ENCODE data around the gene GRAMD2B.

DNA sequence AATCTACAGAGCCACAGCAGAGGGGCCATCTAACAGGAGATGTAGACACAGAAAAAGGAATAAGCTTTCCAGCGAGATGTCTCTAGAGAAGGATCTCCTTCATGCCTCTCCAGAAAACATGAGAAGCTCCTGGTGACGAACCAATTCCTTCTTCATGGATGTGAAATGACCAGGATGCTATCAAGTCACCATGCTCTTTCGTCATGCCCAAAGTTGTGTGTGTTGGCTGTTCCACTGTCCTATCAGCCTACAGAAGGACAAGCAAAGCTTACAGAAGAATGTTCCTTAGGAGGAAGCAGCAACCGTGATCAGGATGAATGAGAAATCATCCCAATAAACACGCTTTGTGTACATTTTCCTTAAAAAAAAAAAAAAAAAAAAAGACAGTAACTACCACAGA lies 117.4 kb downstream of the GRAMD2B start:
- TF ChIP-seq, protein P1, sequence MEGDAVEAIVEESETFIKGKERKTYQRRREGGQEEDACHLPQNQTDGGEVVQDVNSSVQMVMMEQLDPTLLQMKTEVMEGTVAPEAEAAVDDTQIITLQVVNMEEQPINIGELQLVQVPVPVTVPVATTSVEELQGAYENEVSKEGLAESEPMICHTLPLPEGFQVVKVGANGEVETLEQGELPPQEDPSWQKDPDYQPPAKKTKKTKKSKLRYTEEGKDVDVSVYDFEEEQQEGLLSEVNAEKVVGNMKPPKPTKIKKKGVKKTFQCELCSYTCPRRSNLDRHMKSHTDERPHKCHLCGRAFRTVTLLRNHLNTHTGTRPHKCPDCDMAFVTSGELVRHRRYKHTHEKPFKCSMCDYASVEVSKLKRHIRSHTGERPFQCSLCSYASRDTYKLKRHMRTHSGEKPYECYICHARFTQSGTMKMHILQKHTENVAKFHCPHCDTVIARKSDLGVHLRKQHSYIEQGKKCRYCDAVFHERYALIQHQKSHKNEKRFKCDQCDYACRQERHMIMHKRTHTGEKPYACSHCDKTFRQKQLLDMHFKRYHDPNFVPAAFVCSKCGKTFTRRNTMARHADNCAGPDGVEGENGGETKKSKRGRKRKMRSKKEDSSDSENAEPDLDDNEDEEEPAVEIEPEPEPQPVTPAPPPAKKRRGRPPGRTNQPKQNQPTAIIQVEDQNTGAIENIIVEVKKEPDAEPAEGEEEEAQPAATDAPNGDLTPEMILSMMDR (IDR thresholded peaks at IDR 0.05): no peak
- no peak for TF ChIP-seq POLR2AphosphoS5 (IDR thresholded peaks at IDR 0.05; ENCODE audit: low read depth, low read length)
- TF ChIP-seq, protein P2, sequence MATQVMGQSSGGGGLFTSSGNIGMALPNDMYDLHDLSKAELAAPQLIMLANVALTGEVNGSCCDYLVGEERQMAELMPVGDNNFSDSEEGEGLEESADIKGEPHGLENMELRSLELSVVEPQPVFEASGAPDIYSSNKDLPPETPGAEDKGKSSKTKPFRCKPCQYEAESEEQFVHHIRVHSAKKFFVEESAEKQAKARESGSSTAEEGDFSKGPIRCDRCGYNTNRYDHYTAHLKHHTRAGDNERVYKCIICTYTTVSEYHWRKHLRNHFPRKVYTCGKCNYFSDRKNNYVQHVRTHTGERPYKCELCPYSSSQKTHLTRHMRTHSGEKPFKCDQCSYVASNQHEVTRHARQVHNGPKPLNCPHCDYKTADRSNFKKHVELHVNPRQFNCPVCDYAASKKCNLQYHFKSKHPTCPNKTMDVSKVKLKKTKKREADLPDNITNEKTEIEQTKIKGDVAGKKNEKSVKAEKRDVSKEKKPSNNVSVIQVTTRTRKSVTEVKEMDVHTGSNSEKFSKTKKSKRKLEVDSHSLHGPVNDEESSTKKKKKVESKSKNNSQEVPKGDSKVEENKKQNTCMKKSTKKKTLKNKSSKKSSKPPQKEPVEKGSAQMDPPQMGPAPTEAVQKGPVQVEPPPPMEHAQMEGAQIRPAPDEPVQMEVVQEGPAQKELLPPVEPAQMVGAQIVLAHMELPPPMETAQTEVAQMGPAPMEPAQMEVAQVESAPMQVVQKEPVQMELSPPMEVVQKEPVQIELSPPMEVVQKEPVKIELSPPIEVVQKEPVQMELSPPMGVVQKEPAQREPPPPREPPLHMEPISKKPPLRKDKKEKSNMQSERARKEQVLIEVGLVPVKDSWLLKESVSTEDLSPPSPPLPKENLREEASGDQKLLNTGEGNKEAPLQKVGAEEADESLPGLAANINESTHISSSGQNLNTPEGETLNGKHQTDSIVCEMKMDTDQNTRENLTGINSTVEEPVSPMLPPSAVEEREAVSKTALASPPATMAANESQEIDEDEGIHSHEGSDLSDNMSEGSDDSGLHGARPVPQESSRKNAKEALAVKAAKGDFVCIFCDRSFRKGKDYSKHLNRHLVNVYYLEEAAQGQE (IDR thresholded peaks at IDR 0.05; ENCODE audit: insufficient read depth in 1 of 2, low read depth in 2 of 2, low read length in 1 of 2): no peak
- no peak for TF ChIP-seq SIN3A (IDR thresholded peaks at IDR 0.05; ENCODE audit: borderline replicate concordance, insufficient read depth, low read depth, low read length)
- TF ChIP-seq TCF7L2 (IDR thresholded peaks at IDR 0.05; ENCODE audit: low read depth, low read length): no peak
